Keratinocyte (primary cell): ENCODE data around the gene AFMID.

ENCODE experiments used
- CTCF ChIP-seq, 3 experiments: IDR thresholded peaks in 1 of 3; conservative IDR thresholded peaks in 1 of 3; optimal IDR thresholded peaks in 1 of 3; 2 replicates in 2 of 3; 3 replicates in 1 of 3; pipeline versions ENCODE3 to v1.5.1; 2011; ENCODE audit warnings: low read length in 3 of 3, mild to moderate bottlenecking in 3 of 3, moderate library complexity in 2 of 3, control low read depth in 1 of 3, inconsistent platforms in 1 of 3; ENCODE audit not compliant: insufficient read depth in 2 of 3; ENCODE audit errors: extremely low read depth in 1 of 3
- EZH2 ChIP-seq: IDR thresholded peaks from one replicate; pipeline ENCODE4 v1.6.1; 2012; ENCODE audit warnings: inconsistent platforms, mild to moderate bottlenecking, low read length, moderate library complexity

- no peak for TF ChIP-seq EZH2
- no peak for TF ChIP-seq CTCF (optimal IDR thresholded peaks at IDR 0.05 in 1 of 3, IDR thresholded peaks at IDR 0.05 in 1 of 3, conservative IDR thresholded peaks at IDR 0.05 in 1 of 3; ENCODE audit: extremely low read depth in 1 of 3, insufficient read depth in 2 of 3, low read length in 3 of 3)
These were observed 68.0 kb downstream of the AFMID start for GRCh38 chr17:78255029-78255656.
